ENCODE results near the gene ZNF653.
"Not testable (repeated sequence)": the region's sequence is repeated elsewhere in the genome, so short reads cannot be mapped to it uniquely, and the experiment has no call there.

ZNF653 gene

GRCh38 chr19:11458236-11458900 lies 47.3 kb downstream of the ZNF653 start:
- H3K27ac ChIP-seq, result no peak overlapping the region
- no peak for TF ChIP-seq CTCF (IDR thresholded peaks at IDR 0.05)
- no peak for TF ChIP-seq ZFX (IDR thresholded peaks at IDR 0.05; ENCODE audit: borderline replicate concordance)

- TF ChIP-seq CTCF (IDR thresholded peaks at IDR 0.05), result no peak
- no peak for TF ChIP-seq ZFX (IDR thresholded peaks at IDR 0.05; ENCODE audit: borderline replicate concordance)
- no peak overlapping the region for H3K27ac ChIP-seq
Observed at GRCh38 chr19:11457831-11458230, 47.8 kb downstream of the ZNF653 start.

- no peak overlapping the region for H3K27ac ChIP-seq
- no peak for TF ChIP-seq ZFX (IDR thresholded peaks at IDR 0.05; ENCODE audit: borderline replicate concordance)
- no peak for TF ChIP-seq CTCF (IDR thresholded peaks at IDR 0.05)
Observed at GRCh38 chr19:11457115-11457514, 48.5 kb downstream of the ZNF653 start.

GRCh38 chr19:11456659-11457058 lies 49.0 kb downstream of the ZNF653 start:
- no peak for TF ChIP-seq CTCF (IDR thresholded peaks at IDR 0.05)
- TF ChIP-seq ZFX (IDR thresholded peaks at IDR 0.05; ENCODE audit: borderline replicate concordance), result no peak
- H3K27ac ChIP-seq, result no peak overlapping the region

GRCh38 chr19:11455233-11455554 lies 50.4 kb downstream of the ZNF653 start:
- H3K27ac ChIP-seq, result not testable (repeated sequence)

- TF ChIP-seq ZFX (IDR thresholded peaks at IDR 0.05; ENCODE audit: borderline replicate concordance) (no peak), CTCF (IDR thresholded peaks at IDR 0.05) (peak; percentile 26; the same call in 1 of the 2 replicates)
Observed at GRCh38 chr19:11453468-11454341, 51.9 kb downstream of the ZNF653 start.

GRCh38 chr19:11452620-11453310 lies 52.9 kb downstream of the ZNF653 start:
- peak; percentile 18; the same call in 1 of the 2 replicates for TF ChIP-seq CTCF (IDR thresholded peaks at IDR 0.05)
- TF ChIP-seq ZFX (IDR thresholded peaks at IDR 0.05; ENCODE audit: borderline replicate concordance), result no peak
- no peak overlapping the region for H3K27ac ChIP-seq

More at GRCh38 chr19:11453468-11454341, 51.9 kb downstream of the ZNF653 start:
- H3K27ac ChIP-seq, result no peak overlapping the region
